ENCODE results near the gene RAB11FIP4. TPM values are rescaled to one million over a fixed set of nuclear protein-coding genes. Genes with fewer than 3 reads are reported as not detected.

RAB11FIP4 gene
- total and polyA plus RNA-seq, 9 of the 15 experiments (the other 6 are each of a cell fraction or from before 2014, with no cell fraction given): 0.62 to 16.6 (median 8.9) TPM

DNA sequence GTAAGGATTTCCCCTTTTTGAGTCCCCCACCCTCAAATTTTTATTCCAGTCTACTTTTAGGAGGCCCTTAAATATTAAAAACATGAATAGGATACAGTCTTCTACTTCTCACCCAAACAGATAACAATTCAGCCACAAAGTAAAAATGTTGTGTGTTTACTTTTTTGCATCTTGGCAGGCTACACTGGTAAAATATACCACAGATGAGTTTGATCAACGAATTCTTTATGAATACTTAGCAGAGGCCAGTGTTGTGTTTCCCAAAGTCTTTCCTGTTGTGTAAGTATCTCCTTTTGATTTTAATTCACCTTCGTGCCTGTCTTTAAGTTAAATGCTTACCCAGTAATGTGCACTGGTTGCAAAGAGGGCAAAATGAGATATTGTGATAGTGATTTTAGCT, 34.4 kb upstream of the RAB11FIP4 start:
- ATAC-seq (no peak), FAIRE-seq (no peak), DNase-seq (ENCODE audit: extremely low read depth in 1 of 4, low spot score in 3 of 4) (no peak)
- Histone ChIP-seq H3K9me1 (ENCODE audit: control insufficient read depth, insufficient read depth, low read length) (no peaks in the 10 kb centered on the region), H4K20me1 (replicated peaks; ENCODE audit: control insufficient read depth, insufficient read depth, low read length) (no peaks in the 10 kb centered on the region), H3K9me3 (replicated peaks; ENCODE audit: control insufficient read depth, insufficient read depth, low read depth, low read length) (no peaks in the 10 kb centered on the region), H3K27ac (ENCODE audit: extremely low read depth, low read depth, low read length) (no peak overlapping the region), H3K4me3 (no peak overlapping the region), H3K27me3 (ENCODE audit: control insufficient read depth in 2 of 2, insufficient read depth in 2 of 2, low read length in 2 of 2) (no peaks in the 10 kb centered on the region), H3K4me2 (ENCODE audit: insufficient read depth, low read length) (no peak overlapping the region), H2AFZ (ENCODE audit: low read depth, low read length) (no peak overlapping the region), H3K36me3 (ENCODE audit: control insufficient read depth, insufficient read depth, low read length) (peaks cover 61% of the 10 kb centered on the region), H3K79me2 (ENCODE audit: control insufficient read depth, insufficient read depth, low read length) (no peaks in the 10 kb centered on the region), H3K4me1 (replicated peaks in 1 of 2; ENCODE audit: control insufficient read depth in 2 of 2, insufficient read depth in 2 of 2, low read length in 2 of 2) (no peaks in the 10 kb centered on the region), H3K9ac (ENCODE audit: insufficient read depth in 1 of 2, low read depth in 2 of 2, low read length in 2 of 2) (no peak overlapping the region)
- ChIA-PET POLR2A (no interaction called here), CTCF (ENCODE audit: low intra/inter-chr PET ratio) (no interaction called here)
- 75% methylated on average over 2 of the region's 2 CpGs for WGBS (ENCODE audit: insufficient coverage, low coverage, missing lambda C conversion rate)
- in situ Hi-C loops (cut with MboI) (no loop called here), intact Hi-C loops (cut with micrococcal nuclease) (no loop called here)
- no TSS peak for BruUV-seq (replicated peaks)
- TF ChIP-seq CBFB (CRISPR knock-in tag; IDR thresholded peaks at IDR 0.05) (no peak), OTX1 (CRISPR knock-in tag; IDR thresholded peaks at IDR 0.05) (no peak), ZC3H11A (IDR thresholded peaks at IDR 0.05; ENCODE audit: low read depth, low read length) (no peak), HDAC6 (IDR thresholded peaks at IDR 0.05; ENCODE audit: low read depth, low read length) (no peak), PTBP1 (IDR thresholded peaks at IDR 0.05; ENCODE audit: low read depth, low read length) (no peak)
- TF ChIP-seq, protein P1, sequence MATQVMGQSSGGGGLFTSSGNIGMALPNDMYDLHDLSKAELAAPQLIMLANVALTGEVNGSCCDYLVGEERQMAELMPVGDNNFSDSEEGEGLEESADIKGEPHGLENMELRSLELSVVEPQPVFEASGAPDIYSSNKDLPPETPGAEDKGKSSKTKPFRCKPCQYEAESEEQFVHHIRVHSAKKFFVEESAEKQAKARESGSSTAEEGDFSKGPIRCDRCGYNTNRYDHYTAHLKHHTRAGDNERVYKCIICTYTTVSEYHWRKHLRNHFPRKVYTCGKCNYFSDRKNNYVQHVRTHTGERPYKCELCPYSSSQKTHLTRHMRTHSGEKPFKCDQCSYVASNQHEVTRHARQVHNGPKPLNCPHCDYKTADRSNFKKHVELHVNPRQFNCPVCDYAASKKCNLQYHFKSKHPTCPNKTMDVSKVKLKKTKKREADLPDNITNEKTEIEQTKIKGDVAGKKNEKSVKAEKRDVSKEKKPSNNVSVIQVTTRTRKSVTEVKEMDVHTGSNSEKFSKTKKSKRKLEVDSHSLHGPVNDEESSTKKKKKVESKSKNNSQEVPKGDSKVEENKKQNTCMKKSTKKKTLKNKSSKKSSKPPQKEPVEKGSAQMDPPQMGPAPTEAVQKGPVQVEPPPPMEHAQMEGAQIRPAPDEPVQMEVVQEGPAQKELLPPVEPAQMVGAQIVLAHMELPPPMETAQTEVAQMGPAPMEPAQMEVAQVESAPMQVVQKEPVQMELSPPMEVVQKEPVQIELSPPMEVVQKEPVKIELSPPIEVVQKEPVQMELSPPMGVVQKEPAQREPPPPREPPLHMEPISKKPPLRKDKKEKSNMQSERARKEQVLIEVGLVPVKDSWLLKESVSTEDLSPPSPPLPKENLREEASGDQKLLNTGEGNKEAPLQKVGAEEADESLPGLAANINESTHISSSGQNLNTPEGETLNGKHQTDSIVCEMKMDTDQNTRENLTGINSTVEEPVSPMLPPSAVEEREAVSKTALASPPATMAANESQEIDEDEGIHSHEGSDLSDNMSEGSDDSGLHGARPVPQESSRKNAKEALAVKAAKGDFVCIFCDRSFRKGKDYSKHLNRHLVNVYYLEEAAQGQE (IDR thresholded peaks at IDR 0.05; ENCODE audit: borderline replicate concordance): no peak
- TF ChIP-seq, protein P1 (CRISPR knock-in tag; IDR thresholded peaks at IDR 0.05; ENCODE audit: low read depth): no peak
- TF ChIP-seq, protein P2, sequence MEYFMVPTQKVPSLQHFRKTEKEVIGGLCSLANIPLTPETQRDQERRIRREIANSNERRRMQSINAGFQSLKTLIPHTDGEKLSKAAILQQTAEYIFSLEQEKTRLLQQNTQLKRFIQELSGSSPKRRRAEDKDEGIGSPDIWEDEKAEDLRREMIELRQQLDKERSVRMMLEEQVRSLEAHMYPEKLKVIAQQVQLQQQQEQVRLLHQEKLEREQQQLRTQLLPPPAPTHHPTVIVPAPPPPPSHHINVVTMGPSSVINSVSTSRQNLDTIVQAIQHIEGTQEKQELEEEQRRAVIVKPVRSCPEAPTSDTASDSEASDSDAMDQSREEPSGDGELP (CRISPR knock-in tag; IDR thresholded peaks at IDR 0.05; ENCODE audit: borderline replicate concordance): no peak

Data from K562 (cell line).